Cortex of kidney (tissue), 1 donor: ENCODE results near the gene QPCTL.

Experiments used
- DNase-seq: peaks from one replicate; lab custom pipeline; 2025; lab: John Stamatoyannopoulos, UW

QPCTL gene

DNA sequence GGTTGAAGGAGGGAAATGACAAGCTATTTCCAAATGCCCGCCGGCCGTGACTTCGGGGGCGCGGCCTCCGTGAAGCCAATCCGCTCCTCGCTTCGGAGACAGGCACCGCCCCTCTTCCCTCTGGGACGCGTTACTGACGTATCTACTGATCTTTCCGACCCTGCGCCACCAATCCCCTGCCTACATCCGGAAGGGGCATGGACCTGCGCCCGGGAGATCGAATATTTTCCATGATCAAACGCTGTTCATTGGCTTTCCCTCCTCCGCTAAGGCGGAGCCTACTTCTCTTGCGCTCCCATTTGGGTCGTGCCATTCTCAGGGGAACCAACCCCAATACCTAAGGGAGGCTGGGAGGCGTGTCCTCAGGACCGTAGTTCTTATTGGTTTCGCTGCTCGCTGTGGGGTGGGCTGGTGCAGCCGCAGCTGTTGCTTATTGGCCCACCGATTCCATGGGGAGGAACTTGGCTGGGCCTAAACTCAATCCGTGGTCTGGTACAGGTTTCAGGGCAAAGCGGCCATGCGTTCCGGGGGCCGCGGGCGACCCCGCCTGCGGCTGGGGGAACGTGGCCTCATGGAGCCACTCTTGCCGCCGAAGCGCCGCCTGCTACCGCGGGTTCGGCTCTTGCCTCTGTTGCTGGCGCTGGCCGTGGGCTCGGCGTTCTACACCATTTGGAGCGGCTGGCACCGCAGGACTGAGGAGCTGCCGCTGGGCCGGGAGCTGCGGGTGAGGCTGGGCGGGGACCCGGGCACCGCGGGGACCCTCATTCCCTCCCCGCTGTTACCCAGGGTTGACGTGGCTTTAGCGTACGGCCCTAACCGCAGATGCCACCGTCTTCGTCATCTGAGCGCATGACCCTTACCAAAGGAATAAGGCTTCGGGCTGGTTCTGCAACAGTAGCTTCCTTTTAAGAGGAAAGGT lies at the start of gene QPCTL:
Gene QPCTL, plus strand, starts transcription at position 480 of the 919 bp plus-strand sequence. Its CDS starts 38 bp downstream, at position 518.
- no peak for DNase-seq

- no peak for DNase-seq
Measured at GRCh38 chr19:45643024-45643926, 49.2 kb upstream of the QPCTL start.

GRCh38 chr19:45643927-45644771 lies 48.3 kb upstream of the QPCTL start:
- no peak for DNase-seq

DNA sequence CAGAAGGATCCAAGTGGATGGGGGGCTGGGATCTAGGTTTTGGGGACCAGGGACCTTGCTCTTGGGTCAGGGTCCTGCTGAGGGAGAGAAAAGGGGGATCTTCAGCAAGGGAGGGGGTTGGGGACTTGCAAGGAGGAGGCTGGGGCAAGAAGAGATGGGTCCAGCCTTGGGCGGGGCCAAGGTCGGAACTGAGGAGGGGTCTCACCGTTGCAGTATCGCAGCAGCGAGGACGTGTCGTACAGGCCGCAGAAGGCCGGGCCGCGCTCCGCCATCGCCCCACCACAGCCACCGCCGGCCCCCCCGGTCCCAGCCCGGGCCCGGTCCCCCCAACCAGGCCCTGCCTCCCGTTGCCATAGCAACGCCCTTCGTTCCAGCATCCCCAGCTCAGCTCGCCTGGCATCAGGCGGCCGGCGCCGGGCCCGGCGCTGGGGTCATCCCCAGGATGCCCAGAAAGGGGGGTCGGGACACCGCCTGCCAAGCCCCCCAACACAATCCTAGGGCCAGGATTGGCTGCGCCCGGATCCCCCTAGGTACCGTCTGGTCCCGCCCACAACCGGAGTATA lies 47.3 kb upstream of the QPCTL start:
- DNase-seq: no peak

DNA sequence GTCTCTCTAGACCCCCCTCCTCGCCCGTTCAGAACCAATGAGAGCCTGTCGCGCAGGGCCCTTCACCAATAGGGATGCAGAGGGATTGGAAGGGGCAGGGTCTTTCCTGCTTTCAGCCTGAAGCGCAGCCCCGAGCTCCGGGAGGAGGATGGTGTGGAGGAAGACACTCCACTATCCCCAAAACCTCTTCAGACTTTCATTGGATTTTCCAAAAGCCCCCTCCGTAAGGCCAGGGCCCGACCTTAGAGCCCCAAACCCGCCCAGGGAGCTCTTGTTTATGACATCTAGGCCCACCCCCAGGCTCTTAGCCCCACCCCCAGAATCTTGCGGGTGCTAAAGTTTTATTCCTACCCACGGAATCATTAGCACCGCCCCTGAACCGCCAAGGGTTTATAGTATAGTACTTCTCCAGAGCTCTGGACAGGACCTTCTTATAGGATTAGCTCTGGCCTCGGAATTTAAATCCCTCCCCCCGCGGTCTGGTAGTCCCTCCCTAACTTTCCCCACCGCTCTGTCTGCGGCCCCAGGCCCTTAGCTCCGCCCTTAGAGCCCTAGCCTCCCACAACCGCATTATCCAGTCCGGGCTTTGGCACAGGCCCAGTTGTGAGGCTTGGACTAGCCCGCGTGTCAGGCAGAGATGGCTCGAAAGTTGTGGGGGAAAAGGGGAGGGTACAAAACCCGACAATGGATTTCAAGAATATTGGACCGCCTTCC lies 46.7 kb upstream of the QPCTL start:
- DNase-seq: no peak

DNA sequence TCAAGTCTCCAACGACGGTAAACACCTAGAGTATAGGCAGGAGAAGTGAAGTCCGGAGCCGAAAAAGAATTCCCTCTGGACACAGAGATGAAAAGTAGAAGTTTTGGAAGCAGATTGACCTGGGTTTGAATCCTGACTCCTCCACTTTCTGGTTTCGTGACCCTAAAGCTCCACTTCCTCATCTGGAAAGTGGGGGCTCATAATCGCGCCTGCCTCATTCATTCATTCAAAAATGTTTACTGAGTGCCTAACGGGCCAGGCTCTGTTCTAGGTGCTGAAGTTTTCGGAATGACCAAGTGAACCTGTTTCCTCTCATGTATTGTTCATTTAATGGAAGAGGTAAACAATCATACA lies 46.1 kb upstream of the QPCTL start:
- DNase-seq: no peak

DNA sequence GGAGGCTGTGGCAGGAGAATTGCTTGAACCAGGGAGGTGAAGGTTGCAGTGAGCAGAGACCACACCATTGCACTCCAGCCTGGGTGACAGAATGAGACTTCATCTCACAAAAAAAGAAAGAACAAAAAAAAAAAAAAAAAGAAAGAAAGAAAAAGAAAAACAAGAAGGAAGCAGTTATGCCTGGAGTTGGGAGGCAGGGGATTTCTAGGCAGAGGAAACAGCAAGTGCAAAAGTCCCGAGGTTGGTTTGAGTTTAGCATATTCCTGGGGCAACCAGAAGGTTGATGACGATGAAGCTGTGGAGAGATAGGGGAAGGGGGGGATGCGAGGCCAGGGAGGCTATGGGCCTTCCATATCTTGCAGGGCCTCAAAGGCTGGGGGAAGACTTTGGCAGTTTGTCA lies 41.7 kb upstream of the QPCTL start:
- DNase-seq: no peak

DNA sequence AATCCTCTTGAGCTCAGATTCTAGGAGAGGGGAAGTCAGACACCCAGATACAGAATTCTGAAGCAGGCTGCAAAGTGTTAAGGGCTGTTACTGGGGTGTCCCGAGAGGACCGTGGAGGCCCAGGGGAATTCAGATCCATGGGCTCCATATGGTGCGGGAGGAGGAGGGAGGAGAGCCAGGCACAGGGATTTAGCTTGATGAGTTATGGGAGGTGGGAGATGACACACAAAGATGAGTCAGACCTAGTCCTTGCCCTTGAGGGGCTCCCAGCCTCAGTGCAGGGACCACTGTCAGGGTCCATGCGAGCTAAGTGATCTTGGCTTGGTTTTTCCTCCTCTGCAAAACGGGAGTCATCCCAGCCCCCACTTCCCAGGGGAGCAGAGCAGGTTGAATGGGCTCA lies 38.8 kb upstream of the QPCTL start:
- no peak for DNase-seq

DNA sequence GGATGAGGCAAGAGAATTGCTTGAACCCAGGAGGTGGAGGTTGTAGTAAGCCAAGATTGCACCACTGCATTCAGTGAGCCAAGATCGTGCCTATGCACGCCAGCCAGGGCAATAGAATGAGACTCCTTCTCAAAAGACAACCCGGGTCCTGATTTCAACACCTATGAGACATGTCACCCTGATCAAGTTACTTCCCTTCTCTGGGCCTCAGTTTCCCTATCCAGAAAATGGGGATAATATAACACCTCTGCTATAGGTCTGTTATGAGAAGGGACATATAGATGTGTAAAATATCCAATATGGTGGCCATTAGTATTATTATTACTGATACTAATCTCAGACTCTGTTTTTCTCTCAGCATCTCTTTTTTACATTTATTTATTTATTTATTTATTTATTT lies 37.4 kb upstream of the QPCTL start:
- no peak for DNase-seq

GRCh38 chr19:45657520-45658167 lies 34.8 kb upstream of the QPCTL start:
- DNase-seq: no peak

GRCh38 chr19:45659096-45659729 lies 33.3 kb upstream of the QPCTL start:
- DNase-seq: no peak

- no peak for DNase-seq
Measured at GRCh38 chr19:45660636-45661035, 31.8 kb upstream of the QPCTL start.

DNA sequence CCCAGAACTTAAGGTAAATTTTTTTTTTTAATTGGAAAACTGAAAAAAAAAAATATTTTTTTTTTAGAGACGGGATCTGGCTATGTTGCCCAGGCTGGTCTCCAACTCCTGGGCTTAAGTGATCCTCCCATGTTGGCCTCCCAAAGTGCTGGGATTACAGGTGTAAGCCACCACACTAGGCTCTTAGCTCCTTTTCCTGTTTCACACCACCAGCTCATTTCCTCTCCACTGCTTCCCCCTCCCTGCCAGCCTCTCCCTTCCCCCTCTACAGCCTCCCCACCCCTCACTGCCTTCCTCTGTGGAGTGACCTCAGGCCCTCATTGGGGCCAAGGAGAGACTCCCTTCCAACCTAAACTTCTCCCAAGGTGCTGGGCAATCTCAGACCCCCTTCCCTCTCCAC lies 28.7 kb upstream of the QPCTL start:
- DNase-seq: no peak

DNA sequence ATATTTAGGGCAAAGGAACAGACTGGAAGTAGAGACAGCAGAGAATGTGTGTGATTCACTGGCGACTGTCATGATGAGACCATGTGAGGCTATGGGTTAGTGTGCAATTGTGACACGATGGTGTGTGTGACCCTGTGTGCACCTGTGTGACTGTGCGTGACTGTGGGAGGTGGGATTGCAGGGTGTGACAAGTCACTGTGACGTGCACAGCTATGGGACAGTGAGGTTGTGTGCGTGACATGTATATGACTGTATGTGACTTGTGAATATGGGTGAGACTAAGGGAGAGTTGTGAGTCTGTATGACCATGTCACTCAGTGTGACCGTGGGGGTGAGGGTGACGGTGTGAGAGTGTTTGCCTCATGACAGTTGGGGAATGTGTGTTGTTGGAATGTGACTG lies 27.9 kb upstream of the QPCTL start:
- DNase-seq: no peak

DNA sequence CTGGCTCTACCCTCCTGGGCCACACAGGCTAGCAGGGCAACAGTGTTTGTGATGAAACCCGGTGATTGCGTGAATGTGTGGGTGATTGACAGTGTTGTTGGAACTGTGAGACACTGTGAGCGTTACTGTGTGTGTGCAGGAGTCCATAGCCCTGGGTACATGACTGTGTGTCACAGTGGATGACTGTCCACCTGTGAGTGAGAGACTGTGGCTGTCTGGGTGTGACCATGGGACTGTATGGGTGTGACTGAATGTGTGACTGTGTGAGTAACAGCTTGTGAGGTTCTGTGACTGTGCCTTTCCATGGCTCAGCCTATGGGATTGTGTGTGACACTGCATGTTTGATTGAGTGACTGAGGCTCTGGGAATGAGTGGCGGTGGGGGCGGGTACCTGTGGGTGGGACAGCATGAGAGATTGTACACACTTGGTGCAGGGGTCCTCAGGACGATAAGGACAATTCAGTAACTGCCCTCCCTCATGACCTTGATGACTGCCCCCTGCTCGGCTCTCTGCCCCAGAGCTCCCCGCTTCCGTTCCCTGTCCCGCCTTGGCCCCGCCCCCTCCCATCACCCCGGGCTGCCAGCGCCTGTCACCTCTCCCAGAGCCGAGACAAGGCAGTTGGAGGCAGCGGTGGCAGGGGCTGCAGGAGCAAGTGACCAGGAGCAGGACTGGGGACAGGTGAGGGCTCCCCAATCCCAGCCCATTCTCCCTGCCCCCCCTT lies 24.7 kb upstream of the QPCTL start, which contains the start of gene GIPR:
Gene GIPR, plus strand, starts transcription at position 602 of the 722 bp plus-strand sequence. CDS start 1,300 bp downstream, outside the sequence.
- no peak for DNase-seq

DNA sequence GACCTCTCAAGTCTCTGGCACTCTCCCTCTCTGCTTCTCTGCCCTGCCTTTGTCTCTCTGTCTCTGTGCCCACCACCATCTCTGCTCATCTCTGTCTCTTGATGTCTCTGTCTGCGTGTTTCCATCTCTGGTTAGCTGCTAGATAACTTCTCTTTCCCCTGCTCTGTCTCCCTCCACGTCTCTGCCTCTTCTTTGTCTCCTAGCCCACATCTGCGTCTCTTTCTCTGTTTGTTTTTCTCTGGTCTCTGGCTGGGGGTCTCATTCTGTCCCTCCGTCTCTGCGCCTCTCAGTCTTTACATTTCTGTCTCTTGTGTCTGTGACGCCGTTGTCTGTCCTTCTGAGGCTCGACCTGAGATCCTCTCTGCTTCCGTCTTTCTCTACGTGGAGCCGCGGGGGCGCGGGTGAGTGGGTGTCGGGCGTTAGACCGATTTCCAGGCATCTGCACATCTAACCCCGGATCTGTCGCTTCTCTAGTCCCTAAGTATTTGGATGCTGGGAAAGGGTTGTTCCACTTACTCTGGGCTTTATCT lies 24.1 kb upstream of the QPCTL start:
- DNase-seq: no peak

- no peak for DNase-seq
Measured at GRCh38 chr19:45670670-45671453, 21.6 kb upstream of the QPCTL start.

GRCh38 chr19:45674946-45675345 lies 17.5 kb upstream of the QPCTL start:
- DNase-seq: no peak
